ENCODE results near the gene CHAD.

Gene CHAD

DNA sequence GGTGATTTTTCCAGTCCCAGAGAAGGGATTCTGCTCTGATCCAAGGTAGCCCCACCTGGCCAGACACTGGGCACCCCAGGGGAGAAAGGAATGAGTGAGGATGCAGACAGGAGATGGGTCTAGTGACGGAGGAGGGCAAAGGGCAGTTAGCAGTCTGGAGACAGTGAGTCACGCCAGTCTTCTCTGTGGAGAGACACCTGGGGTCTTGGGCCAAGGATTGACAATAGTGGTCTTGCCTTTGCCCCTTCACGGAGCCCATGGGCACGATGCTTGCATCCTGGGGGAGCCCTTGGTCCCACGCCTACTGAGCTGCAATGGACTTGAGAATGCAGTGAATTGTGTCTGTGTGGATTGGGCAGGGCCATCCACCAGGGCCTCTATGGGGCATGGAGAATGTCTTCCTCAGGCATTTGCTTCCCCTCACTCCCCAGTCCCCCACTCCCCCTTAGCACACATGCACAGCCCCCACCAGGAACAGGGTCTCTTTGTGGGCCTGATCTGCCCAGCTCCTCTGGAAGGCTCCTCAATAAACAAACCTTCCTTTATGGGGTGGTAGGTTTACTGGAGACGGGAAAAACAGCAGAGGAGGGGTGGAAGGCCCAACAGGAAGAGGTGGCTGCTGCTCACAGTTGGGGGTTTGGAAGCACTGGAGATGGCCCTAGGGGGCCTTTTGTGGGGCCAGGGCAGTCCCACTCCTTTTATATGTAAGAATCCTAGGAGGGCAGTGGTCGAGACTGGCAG lies 1.4 kb downstream of the CHAD start:
- H3K4me3 ChIP-seq (ENCODE audit: low read length), result no peak overlapping the region
- no peak for TF ChIP-seq CTCF (conservative IDR thresholded peaks at IDR 0.05; ENCODE audit: low read length)
- no peak for DNase-seq (ENCODE audit: low read depth)

DNA sequence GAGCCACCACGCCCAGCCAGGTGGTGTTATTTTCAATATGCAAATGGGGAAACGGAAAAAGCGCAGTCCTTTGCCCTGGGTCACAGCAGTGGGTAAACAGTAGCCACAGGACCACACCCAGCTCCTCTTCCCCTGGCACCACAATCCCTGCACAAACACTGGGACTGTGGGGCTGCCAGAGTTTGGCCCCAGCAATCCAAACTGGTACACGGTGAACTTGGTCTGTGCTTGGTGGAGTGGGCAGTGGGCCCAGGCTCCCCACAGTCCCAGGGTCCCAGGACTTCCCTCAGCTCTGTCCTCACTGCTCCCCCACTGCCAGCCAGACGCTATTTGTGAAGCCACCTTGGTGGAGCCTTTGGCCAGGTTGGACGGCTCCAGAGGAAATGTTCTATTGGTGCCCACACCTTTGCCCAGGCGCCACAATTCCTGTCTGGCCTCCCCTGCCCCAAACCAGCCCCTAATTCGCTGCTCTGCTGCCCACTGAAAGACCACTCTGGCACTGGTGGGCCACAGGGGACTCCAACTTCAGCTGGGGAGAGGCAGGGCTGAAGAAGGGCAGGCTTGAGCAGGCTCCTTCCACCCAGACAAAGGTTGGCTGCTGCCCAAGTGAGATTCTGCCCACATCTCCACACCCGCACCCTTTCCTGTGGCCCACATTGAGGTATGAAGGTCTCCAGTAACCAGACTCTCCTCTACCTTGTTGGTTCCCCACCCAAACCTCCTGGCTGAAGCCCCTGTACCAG lies 2.1 kb downstream of the CHAD start:
- no peak overlapping the region for H3K4me3 ChIP-seq (ENCODE audit: low read length)
- no peak for DNase-seq (ENCODE audit: low read depth)
- TF ChIP-seq CTCF (conservative IDR thresholded peaks at IDR 0.05; ENCODE audit: low read length), result no peak

- TF ChIP-seq CTCF (conservative IDR thresholded peaks at IDR 0.05; ENCODE audit: low read length), result no peak
- no peak overlapping the region for H3K4me3 ChIP-seq (ENCODE audit: low read length)
- DNase-seq (ENCODE audit: low read depth), result no peak
Measured at GRCh38 chr17:50465635-50466034, 3.0 kb downstream of the CHAD start.

DNA sequence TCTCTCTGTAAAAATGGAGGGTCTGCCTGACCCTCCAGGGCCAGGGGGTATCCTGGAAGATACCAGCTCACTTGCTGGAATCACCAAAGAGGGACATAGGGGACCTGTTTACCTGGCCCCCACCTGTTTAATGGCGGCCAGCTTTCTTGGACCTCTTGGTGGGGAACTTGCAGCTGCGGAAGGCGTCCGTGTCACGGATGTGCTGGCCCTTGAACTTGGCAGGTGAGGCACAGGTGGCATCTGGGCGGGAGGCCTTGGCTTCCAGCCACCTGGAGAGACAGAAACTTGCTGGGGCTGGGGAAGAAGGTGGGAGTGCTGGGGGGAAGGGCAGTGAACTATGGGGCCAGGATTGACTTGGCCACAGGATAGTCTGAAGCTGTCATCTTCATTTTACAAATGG lies 3.5 kb downstream of the CHAD start:
- no peak overlapping the region for H3K4me3 ChIP-seq (ENCODE audit: low read length)
- no peak for DNase-seq (ENCODE audit: low read depth)
- no peak for TF ChIP-seq CTCF (conservative IDR thresholded peaks at IDR 0.05; ENCODE audit: low read length)

GRCh38 chr17:50464736-50465135 lies 3.9 kb downstream of the CHAD start:
- DNase-seq (ENCODE audit: low read depth), result no peak
- no peak overlapping the region for H3K4me3 ChIP-seq (ENCODE audit: low read length)
- TF ChIP-seq CTCF (conservative IDR thresholded peaks at IDR 0.05; ENCODE audit: low read length), result no peak

GRCh38 chr17:50464121-50464520 lies 4.6 kb downstream of the CHAD start:
- TF ChIP-seq CTCF (conservative IDR thresholded peaks at IDR 0.05; ENCODE audit: low read length), result no peak

GRCh38 chr17:50462446-50462845 lies 6.2 kb downstream of the CHAD start:
- no peak overlapping the region for H3K4me3 ChIP-seq (ENCODE audit: low read length)
- DNase-seq (ENCODE audit: low read depth), result no peak

More at GRCh38 chr17:50464121-50464520, 4.6 kb downstream of the CHAD start:
- no peak for DNase-seq (ENCODE audit: low read depth)
- no peak overlapping the region for H3K4me3 ChIP-seq (ENCODE audit: low read length)

More at GRCh38 chr17:50462446-50462845, 6.2 kb downstream of the CHAD start:
- TF ChIP-seq CTCF (conservative IDR thresholded peaks at IDR 0.05; ENCODE audit: low read length), result no peak

Measured in AG10803 (cell line).